ENCODE measurements around the gene CALHM1.

The CALHM1 gene

GRCh38 chr10:103467406-103467805 is 8.7 kb upstream of the CALHM1 start:
- no peak overlapping the region for H3K9ac ChIP-seq (ENCODE audit: low read depth, low read length)
- no peaks in the 10 kb centered on the region for H3K9me3 ChIP-seq (ENCODE audit: control insufficient read depth, insufficient read depth, low read length)
- no peak overlapping the region for H3K27ac ChIP-seq (ENCODE audit: low read depth, low read length)
- H3K36me3 ChIP-seq (ENCODE audit: control insufficient read depth, insufficient read depth, low read length) = no peaks in the 10 kb centered on the region
- no peaks in the 10 kb centered on the region for H3K27me3 ChIP-seq (ENCODE audit: control insufficient read depth, insufficient read depth, low read length)
- H3K4me1 ChIP-seq (ENCODE audit: control insufficient read depth, insufficient read depth, low read length) = peaks cover 13% of the 10 kb centered on the region
- H3K4me3 ChIP-seq (ENCODE audit: low read depth, low read length) = no peak overlapping the region

GRCh38 chr10:103466734-103467133 is 8.0 kb upstream of the CALHM1 start:
- Histone ChIP-seq H3K4me3 (ENCODE audit: low read depth, low read length) (no peak overlapping the region), H3K27ac (ENCODE audit: low read depth, low read length) (no peak overlapping the region)

GRCh38 chr10:103465411-103466179 is 6.9 kb upstream of the CALHM1 start:
- Histone ChIP-seq H3K36me3 (ENCODE audit: control insufficient read depth, insufficient read depth, low read length) (no peaks in the 10 kb centered on the region), H3K9ac (ENCODE audit: low read depth, low read length) (no peak overlapping the region), H3K4me1 (ENCODE audit: control insufficient read depth, insufficient read depth, low read length) (no peaks in the 10 kb centered on the region), H3K9me3 (ENCODE audit: control insufficient read depth, insufficient read depth, low read length) (no peaks in the 10 kb centered on the region), H3K27me3 (ENCODE audit: control insufficient read depth, insufficient read depth, low read length) (no peaks in the 10 kb centered on the region), H3K27ac (ENCODE audit: low read depth, low read length) (no peak overlapping the region), H3K4me3 (ENCODE audit: low read depth, low read length) (no peak overlapping the region)

More at GRCh38 chr10:103466734-103467133, 8.0 kb upstream of the CALHM1 start:
- Histone ChIP-seq H3K27me3 (ENCODE audit: control insufficient read depth, insufficient read depth, low read length) (no peaks in the 10 kb centered on the region), H3K9me3 (ENCODE audit: control insufficient read depth, insufficient read depth, low read length) (no peaks in the 10 kb centered on the region), H3K4me1 (ENCODE audit: control insufficient read depth, insufficient read depth, low read length) (peaks cover 9% of the 10 kb centered on the region; the same call in 1 of the 2 replicates), H3K36me3 (ENCODE audit: control insufficient read depth, insufficient read depth, low read length) (no peaks in the 10 kb centered on the region), H3K9ac (ENCODE audit: low read depth, low read length) (no peak overlapping the region)

- H3K27me3 ChIP-seq (ENCODE audit: control insufficient read depth, insufficient read depth, low read length) = no peaks in the 10 kb centered on the region
- no peaks in the 10 kb centered on the region for H3K9me3 ChIP-seq (ENCODE audit: control insufficient read depth, insufficient read depth, low read length)
- no peaks in the 10 kb centered on the region for H3K4me1 ChIP-seq (ENCODE audit: control insufficient read depth, insufficient read depth, low read length)
- no peak overlapping the region for H3K9ac ChIP-seq (ENCODE audit: low read depth, low read length)
- no peak overlapping the region for H3K4me3 ChIP-seq (ENCODE audit: low read depth, low read length)
- no peak overlapping the region for H3K27ac ChIP-seq (ENCODE audit: low read depth, low read length)
- no peaks in the 10 kb centered on the region for H3K36me3 ChIP-seq (ENCODE audit: control insufficient read depth, insufficient read depth, low read length)
Measured at GRCh38 chr10:103463499-103463898, 4.8 kb upstream of the CALHM1 start.

- Histone ChIP-seq H3K9ac (ENCODE audit: low read depth, low read length) (no peak overlapping the region), H3K36me3 (ENCODE audit: control insufficient read depth, insufficient read depth, low read length) (no peaks in the 10 kb centered on the region), H3K9me3 (ENCODE audit: control insufficient read depth, insufficient read depth, low read length) (no peaks in the 10 kb centered on the region), H3K4me3 (ENCODE audit: low read depth, low read length) (no peak overlapping the region), H3K4me1 (ENCODE audit: control insufficient read depth, insufficient read depth, low read length) (no peaks in the 10 kb centered on the region), H3K27me3 (ENCODE audit: control insufficient read depth, insufficient read depth, low read length) (no peaks in the 10 kb centered on the region), H3K27ac (ENCODE audit: low read depth, low read length) (no peak overlapping the region)
Measured at GRCh38 chr10:103459615-103460014, 915 bp upstream of the CALHM1 start.

GRCh38 chr10:103457896-103458583 is 660 bp downstream of the CALHM1 start:
- Histone ChIP-seq H3K9ac (ENCODE audit: low read depth, low read length) (no peak overlapping the region), H3K27me3 (ENCODE audit: control insufficient read depth, insufficient read depth, low read length) (no peaks in the 10 kb centered on the region), H3K9me3 (ENCODE audit: control insufficient read depth, insufficient read depth, low read length) (no peaks in the 10 kb centered on the region), H3K36me3 (ENCODE audit: control insufficient read depth, insufficient read depth, low read length) (no peaks in the 10 kb centered on the region), H3K27ac (ENCODE audit: low read depth, low read length) (no peak overlapping the region), H3K4me1 (ENCODE audit: control insufficient read depth, insufficient read depth, low read length) (no peaks in the 10 kb centered on the region), H3K4me3 (ENCODE audit: low read depth, low read length) (no peak overlapping the region)

GRCh38 chr10:103457176-103457712 is 1.5 kb downstream of the CALHM1 start:
- H3K27me3 ChIP-seq (ENCODE audit: control insufficient read depth, insufficient read depth, low read length) = no peaks in the 10 kb centered on the region
- no peaks in the 10 kb centered on the region for H3K36me3 ChIP-seq (ENCODE audit: control insufficient read depth, insufficient read depth, low read length)
- H3K27ac ChIP-seq (ENCODE audit: low read depth, low read length) = no peak overlapping the region
- H3K9me3 ChIP-seq (ENCODE audit: control insufficient read depth, insufficient read depth, low read length) = no peaks in the 10 kb centered on the region
- H3K4me1 ChIP-seq (ENCODE audit: control insufficient read depth, insufficient read depth, low read length) = no peaks in the 10 kb centered on the region
- no peak overlapping the region for H3K4me3 ChIP-seq (ENCODE audit: low read depth, low read length)
- H3K9ac ChIP-seq (ENCODE audit: low read depth, low read length) = no peak overlapping the region

GRCh38 chr10:103456074-103456660 is 2.5 kb downstream of the CALHM1 start:
- H3K4me3 ChIP-seq (ENCODE audit: low read depth, low read length) = no peak overlapping the region
- H3K27ac ChIP-seq (ENCODE audit: low read depth, low read length) = no peak overlapping the region
- H3K9me3 ChIP-seq (ENCODE audit: control insufficient read depth, insufficient read depth, low read length) = no peaks in the 10 kb centered on the region
- H3K27me3 ChIP-seq (ENCODE audit: control insufficient read depth, insufficient read depth, low read length) = no peaks in the 10 kb centered on the region
- no peaks in the 10 kb centered on the region for H3K4me1 ChIP-seq (ENCODE audit: control insufficient read depth, insufficient read depth, low read length)
- no peaks in the 10 kb centered on the region for H3K36me3 ChIP-seq (ENCODE audit: control insufficient read depth, insufficient read depth, low read length)
- no peak overlapping the region for H3K9ac ChIP-seq (ENCODE audit: low read depth, low read length)

- Histone ChIP-seq H3K27ac (ENCODE audit: low read depth, low read length) (no peak overlapping the region), H3K4me1 (ENCODE audit: control insufficient read depth, insufficient read depth, low read length) (no peaks in the 10 kb centered on the region), H3K9ac (ENCODE audit: low read depth, low read length) (no peak overlapping the region), H3K9me3 (ENCODE audit: control insufficient read depth, insufficient read depth, low read length) (no peaks in the 10 kb centered on the region), H3K4me3 (ENCODE audit: low read depth, low read length) (no peak overlapping the region), H3K36me3 (ENCODE audit: control insufficient read depth, insufficient read depth, low read length) (no peaks in the 10 kb centered on the region), H3K27me3 (ENCODE audit: control insufficient read depth, insufficient read depth, low read length) (no peaks in the 10 kb centered on the region)
Measured at GRCh38 chr10:103455235-103455634, 3.5 kb downstream of the CALHM1 start.

GRCh38 chr10:103454026-103454425 is 4.7 kb downstream of the CALHM1 start:
- no peak overlapping the region for H3K9ac ChIP-seq (ENCODE audit: low read depth, low read length)
- H3K9me3 ChIP-seq (ENCODE audit: control insufficient read depth, insufficient read depth, low read length) = no peaks in the 10 kb centered on the region

More at GRCh38 chr10:103454026-103454425, 4.7 kb downstream of the CALHM1 start:
- H3K27me3 ChIP-seq (ENCODE audit: control insufficient read depth, insufficient read depth, low read length) = no peaks in the 10 kb centered on the region
- H3K36me3 ChIP-seq (ENCODE audit: control insufficient read depth, insufficient read depth, low read length) = no peaks in the 10 kb centered on the region; the same call in 1 of the 2 replicates
- no peaks in the 10 kb centered on the region for H3K4me1 ChIP-seq (ENCODE audit: control insufficient read depth, insufficient read depth, low read length)
- H3K4me3 ChIP-seq (ENCODE audit: low read depth, low read length) = no peak overlapping the region
- no peak overlapping the region for H3K27ac ChIP-seq (ENCODE audit: low read depth, low read length)

Measured in HUES48 (cell line).